Neutrophil (primary cell): ENCODE measurements around the gene SAMHD1.

Experiments used
- H3K27ac ChIP-seq: fragments of 200-600 bp; sonication (generic); 2 replicates; pipeline ENCODE4 v1.5.1; 2016; ENCODE audit warnings: mild to moderate bottlenecking, moderate library complexity
- H3K27me3 ChIP-seq: fragments of 200-600 bp; sonication (generic); 2 replicates; pipeline ENCODE4 v1.6.0; 2016; ENCODE audit warnings: mild to moderate bottlenecking
- H3K36me3 ChIP-seq: fragments of 200-600 bp; sonication (generic); 2 replicates; pipeline ENCODE4 v1.5.1; 2017
- H3K4me1 ChIP-seq, 2 experiments: fragments of 200-600 bp in 1 of 2; sonication (generic) in 1 of 2; 1 replicate in 1 of 2; 2 replicates in 1 of 2; pipeline versions ENCODE4 v1.5.1 to v1.6.1; 2013 to 2016; ENCODE audit warnings: low read depth in 1 of 2, low read length in 1 of 2, mild to moderate bottlenecking in 1 of 2, moderate library complexity in 1 of 2; ENCODE audit not compliant: control insufficient read depth in 1 of 2, insufficient read depth in 1 of 2
- H3K4me3 ChIP-seq, 2 experiments: fragments of 200-600 bp in 1 of 2; sonication (generic) in 1 of 2; 1 replicate in 1 of 2; 2 replicates in 1 of 2; pipeline ENCODE4 v1.5.1; 2013 to 2016; ENCODE audit warnings: low read depth in 1 of 2, low read length in 1 of 2, mild to moderate bottlenecking in 1 of 2, moderate library complexity in 1 of 2
- H3K9me3 ChIP-seq: fragments of 200-600 bp; sonication (generic); 2 replicates; pipeline ENCODE4 v1.5.1; 2016
- CTCF ChIP-seq: fragments of 200-600 bp; sonication (generic); IDR thresholded peaks from 2 replicates; pipeline ENCODE4 v1.5.1; 2016; ENCODE audit warnings: antibody characterized with exemption

SAMHD1 gene

GRCh38 chr20:36893801-36894200, 57.7 kb downstream of the SAMHD1 start:
- no peak for TF ChIP-seq CTCF

GRCh38 chr20:36891211-36891610, 60.3 kb downstream of the SAMHD1 start:
- peaks cover 74% of the 10 kb centered on the region for H3K36me3 ChIP-seq

More at GRCh38 chr20:36893801-36894200, 57.7 kb downstream of the SAMHD1 start:
- no peaks in the 10 kb centered on the region for H3K27me3 ChIP-seq
- peaks cover 97% of the 10 kb centered on the region for H3K36me3 ChIP-seq
- H3K27ac ChIP-seq = no peak overlapping the region
- H3K4me1 ChIP-seq = no peaks in the 10 kb centered on the region
- no peak overlapping the region for H3K4me3 ChIP-seq
- no peaks in the 10 kb centered on the region for H3K9me3 ChIP-seq

GRCh38 chr20:36890586-36890985, 60.9 kb downstream of the SAMHD1 start:
- Histone ChIP-seq H3K9me3 (no peaks in the 10 kb centered on the region), H3K36me3 (peaks cover 67% of the 10 kb centered on the region), H3K4me1 (peaks cover 0 to 4% of the 10 kb centered on the region in 2 experiments), H3K27ac (no peak overlapping the region), H3K4me3 (no peak overlapping the region), H3K27me3 (no peaks in the 10 kb centered on the region)
- no peak for TF ChIP-seq CTCF

More at GRCh38 chr20:36891211-36891610, 60.3 kb downstream of the SAMHD1 start:
- Histone ChIP-seq H3K4me3 (no peak overlapping the region), H3K27me3 (no peaks in the 10 kb centered on the region), H3K27ac (no peak overlapping the region), H3K4me1 (peaks cover 0 to 4% of the 10 kb centered on the region in 2 experiments), H3K9me3 (no peaks in the 10 kb centered on the region)
- no peak for TF ChIP-seq CTCF

GRCh38 chr20:36888880-36889516, 62.5 kb downstream of the SAMHD1 start:
- H3K27ac ChIP-seq = no peak overlapping the region
- peaks cover 0 to 4% of the 10 kb centered on the region in 2 experiments for H3K4me1 ChIP-seq
- no peak for TF ChIP-seq CTCF
- H3K27me3 ChIP-seq = no peaks in the 10 kb centered on the region
- H3K36me3 ChIP-seq = peaks cover 52% of the 10 kb centered on the region
- no peaks in the 10 kb centered on the region for H3K9me3 ChIP-seq
- no peak overlapping the region for H3K4me3 ChIP-seq

- no peak overlapping the region for H3K27ac ChIP-seq
Measured at GRCh38 chr20:36887752-36888090, 63.8 kb downstream of the SAMHD1 start.

More at GRCh38 chr20:36887752-36888090, 63.8 kb downstream of the SAMHD1 start:
- Histone ChIP-seq H3K9me3 (no peaks in the 10 kb centered on the region), H3K4me1 (peaks cover 0 to 4% of the 10 kb centered on the region in 2 experiments), H3K4me3 (no peak overlapping the region), H3K27me3 (no peaks in the 10 kb centered on the region), H3K36me3 (peaks cover 39% of the 10 kb centered on the region)
- no peak for TF ChIP-seq CTCF
